SK-N-DZ (cell line): ENCODE measurements around the gene MORN1.
"Not testable (repeated sequence)": the region's sequence is repeated elsewhere in the genome, so short reads cannot be mapped to it uniquely, and the experiment has no call there.

Experiments
- DNase-seq: peaks from one replicate; pipeline ENCODE4 v3.0.0-alpha.2; 2015; ENCODE audit warnings: low spot score

Gene MORN1

GRCh38 chr1:2339206-2340085, 51.9 kb downstream of the MORN1 start:
- DNase-seq, result no peak

- DNase-seq, result no peak
Measured at GRCh38 chr1:2337501-2337900, 53.9 kb downstream of the MORN1 start.

- no peak for DNase-seq
Measured at GRCh38 chr1:2337081-2337480, 54.3 kb downstream of the MORN1 start.

GRCh38 chr1:2336499-2336898, 54.9 kb downstream of the MORN1 start:
- DNase-seq, result no peak

- DNase-seq, result no peak
Measured at GRCh38 chr1:2335721-2336455, 55.5 kb downstream of the MORN1 start.

GRCh38 chr1:2334883-2335534, 56.3 kb downstream of the MORN1 start:
- no peak for DNase-seq

- DNase-seq, result no peak
Measured at GRCh38 chr1:2334366-2334765, 57.0 kb downstream of the MORN1 start.

- not testable (repeated sequence) for DNase-seq
Measured at GRCh38 chr1:2331580-2331979, 59.8 kb downstream of the MORN1 start.

- DNase-seq, result no peak
Measured at GRCh38 chr1:2331200-2331544, 60.2 kb downstream of the MORN1 start.

GRCh38 chr1:2330519-2331199, 60.7 kb downstream of the MORN1 start:
- no peak for DNase-seq

- no peak for DNase-seq
Measured at GRCh38 chr1:2330035-2330434, 61.3 kb downstream of the MORN1 start.

GRCh38 chr1:2328676-2329455, 62.5 kb downstream of the MORN1 start:
- no peak for DNase-seq

GRCh38 chr1:2327841-2328240, 63.5 kb downstream of the MORN1 start:
- no peak for DNase-seq

GRCh38 chr1:2327162-2327561, 64.2 kb downstream of the MORN1 start:
- not testable (repeated sequence) for DNase-seq

GRCh38 chr1:2326524-2326923, 64.8 kb downstream of the MORN1 start:
- DNase-seq, result no peak

- no peak for DNase-seq
Measured at GRCh38 chr1:2324553-2325366, 66.6 kb downstream of the MORN1 start.

GRCh38 chr1:2323451-2323974, 67.8 kb downstream of the MORN1 start:
- no peak for DNase-seq

- no peak for DNase-seq
Measured at GRCh38 chr1:2322581-2323211, 68.7 kb downstream of the MORN1 start.

GRCh38 chr1:2322065-2322571, 69.2 kb downstream of the MORN1 start:
- no peak for DNase-seq
